Measurements from ENCODE around the gene MAP3K10. TPM values are rescaled to one million over a fixed set of nuclear protein-coding genes. Genes with fewer than 3 reads are reported as not detected.

Gene MAP3K10
- total and polyA plus RNA-seq, 2 of the 13 experiments (the other 11 are each of a cell fraction or from before 2014, with no cell fraction given): 3.4 to 5.0 TPM

DNA sequence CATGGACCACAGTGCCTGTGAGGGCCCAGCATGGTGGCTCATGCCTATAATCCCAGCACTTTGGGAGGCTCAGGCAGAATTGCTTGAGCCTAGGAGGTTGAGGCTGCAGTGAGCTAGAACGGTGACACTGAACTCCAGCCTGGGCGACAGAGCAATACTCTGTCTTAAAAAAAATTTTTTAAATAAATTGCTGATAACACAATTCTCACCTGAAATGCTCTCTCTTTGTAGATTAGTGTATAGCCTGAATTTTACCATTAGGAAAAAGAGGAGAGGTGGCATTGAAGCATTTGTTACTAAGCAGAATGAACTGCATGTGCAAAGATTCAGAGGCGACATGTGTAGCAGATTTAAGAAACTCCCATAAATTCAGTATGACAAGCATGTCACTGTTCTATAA is 29.1 kb upstream of the MAP3K10 start:
- no peaks in the 10 kb centered on the region for H4K20me1 ChIP-seq (ENCODE audit: insufficient read depth, low read length)
- TF ChIP-seq MAFK (conservative IDR thresholded peaks at IDR 0.05 in 1 of 2, IDR thresholded peaks at IDR 0.05 in 1 of 2; ENCODE audit: low read length in 2 of 2) (peak in 1 of 2 experiments; percentile 59; a peak in 2 of 4 replicates), GLI4 (CRISPR knock-in tag; IDR thresholded peaks at IDR 0.05; ENCODE audit: borderline replicate concordance) (no peak)
- no peak overlapping the region for H3K4me3 ChIP-seq (replicated peaks in 1 of 3; ENCODE audit: insufficient read depth in 1 of 3, low read depth in 2 of 3, low read length in 3 of 3)
- H3K79me2 ChIP-seq (ENCODE audit: insufficient read depth, low read length): no peaks in the 10 kb centered on the region
- H3K4me1 ChIP-seq (ENCODE audit: insufficient read depth, low read length): peaks cover 44% of the 10 kb centered on the region
- ChIA-PET POLR2A (no interaction called here), CTCF (ENCODE audit: low intra/inter-chr PET ratio, low total read pairs) (no interaction called here)
- no peak overlapping the region for H2AFZ ChIP-seq (ENCODE audit: low read length)
- no peak for DNase-seq (ENCODE audit: low spot score)
- H3K27ac ChIP-seq (ENCODE audit: extremely low read length, insufficient read depth, low read length): no peak overlapping the region
- no peaks in the 10 kb centered on the region for H3K36me3 ChIP-seq (replicated peaks in 1 of 2; ENCODE audit: control insufficient read depth in 1 of 2, insufficient read depth in 2 of 2, low read length in 2 of 2)
- no peak for ATAC-seq
- no peaks in the 10 kb centered on the region for H3K27me3 ChIP-seq (ENCODE audit: control insufficient read depth in 1 of 2, insufficient read depth in 2 of 2, low read length in 2 of 2)
- no TSS peak for BruUV-seq (replicated peaks)
- no peak overlapping the region for H3K4me2 ChIP-seq (ENCODE audit: low read depth, low read length)
- 70% methylated on average over 3 of the region's 3 CpGs for WGBS (ENCODE audit: low lambda C conversion rate)
- intact Hi-C loops (cut with micrococcal nuclease; ENCODE audit: unreplicated experiment) (no loop called here), in situ Hi-C loops (cut with HindIII; ENCODE audit: extremely low pct_ligation_motif_present, low pct_unique_long_range_greater_than_20kb) (no loop called here)
- FAIRE-seq: no peak
- H3K9me3 ChIP-seq (ENCODE audit: low read length): no peaks in the 10 kb centered on the region
- no peak overlapping the region for H3K9ac ChIP-seq (ENCODE audit: insufficient read depth, low read depth, low read length)

DNA sequence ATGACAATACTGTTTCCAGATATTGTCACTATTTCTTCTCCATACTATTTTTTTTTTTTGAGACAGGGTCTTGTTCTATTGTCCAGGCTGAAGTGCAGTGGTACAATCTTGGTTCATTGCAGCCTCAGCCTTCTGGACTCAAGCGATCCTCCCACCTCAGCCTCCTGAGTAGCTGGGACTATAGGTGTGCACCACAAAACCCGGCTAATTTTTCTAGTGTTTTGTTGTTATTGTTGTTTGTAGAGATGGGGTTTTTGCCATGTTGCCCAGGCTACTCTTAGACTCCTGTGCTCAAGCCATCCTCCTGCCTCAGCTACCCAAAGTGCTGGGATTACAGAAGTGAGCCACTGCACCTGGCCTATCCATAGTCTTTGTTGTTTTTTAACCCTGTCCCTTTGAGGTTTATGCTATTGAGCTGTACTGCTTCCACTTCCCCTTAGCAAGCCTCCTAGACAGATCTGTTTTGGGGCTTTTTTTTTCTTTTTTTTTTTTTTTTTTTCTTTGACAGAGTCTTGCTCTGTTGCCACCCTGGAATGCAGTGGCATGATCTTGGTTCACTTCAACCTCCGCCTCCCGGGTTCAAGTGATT is 27.6 kb upstream of the MAP3K10 start:
- intact Hi-C loops (cut with micrococcal nuclease; ENCODE audit: unreplicated experiment): no loop called here
- no peak overlapping the region for H3K9ac ChIP-seq (ENCODE audit: insufficient read depth, low read depth, low read length)
- ChIA-PET CTCF (ENCODE audit: low intra/inter-chr PET ratio, low total read pairs) (no interaction called here), POLR2A (no interaction called here)
- FAIRE-seq (no peak), ATAC-seq (no peak), DNase-seq (ENCODE audit: low spot score) (no peak)
- H3K9me3 ChIP-seq (ENCODE audit: low read length): no peaks in the 10 kb centered on the region
- in situ Hi-C loops (cut with HindIII; ENCODE audit: extremely low pct_ligation_motif_present, low pct_unique_long_range_greater_than_20kb): no loop called here
- H3K27me3 ChIP-seq (ENCODE audit: control insufficient read depth in 1 of 2, insufficient read depth in 2 of 2, low read length in 2 of 2): no peaks in the 10 kb centered on the region
- H3K4me3 ChIP-seq (replicated peaks in 1 of 3; ENCODE audit: insufficient read depth in 1 of 3, low read depth in 2 of 3, low read length in 3 of 3): no peak overlapping the region
- TF ChIP-seq, protein P1, sequence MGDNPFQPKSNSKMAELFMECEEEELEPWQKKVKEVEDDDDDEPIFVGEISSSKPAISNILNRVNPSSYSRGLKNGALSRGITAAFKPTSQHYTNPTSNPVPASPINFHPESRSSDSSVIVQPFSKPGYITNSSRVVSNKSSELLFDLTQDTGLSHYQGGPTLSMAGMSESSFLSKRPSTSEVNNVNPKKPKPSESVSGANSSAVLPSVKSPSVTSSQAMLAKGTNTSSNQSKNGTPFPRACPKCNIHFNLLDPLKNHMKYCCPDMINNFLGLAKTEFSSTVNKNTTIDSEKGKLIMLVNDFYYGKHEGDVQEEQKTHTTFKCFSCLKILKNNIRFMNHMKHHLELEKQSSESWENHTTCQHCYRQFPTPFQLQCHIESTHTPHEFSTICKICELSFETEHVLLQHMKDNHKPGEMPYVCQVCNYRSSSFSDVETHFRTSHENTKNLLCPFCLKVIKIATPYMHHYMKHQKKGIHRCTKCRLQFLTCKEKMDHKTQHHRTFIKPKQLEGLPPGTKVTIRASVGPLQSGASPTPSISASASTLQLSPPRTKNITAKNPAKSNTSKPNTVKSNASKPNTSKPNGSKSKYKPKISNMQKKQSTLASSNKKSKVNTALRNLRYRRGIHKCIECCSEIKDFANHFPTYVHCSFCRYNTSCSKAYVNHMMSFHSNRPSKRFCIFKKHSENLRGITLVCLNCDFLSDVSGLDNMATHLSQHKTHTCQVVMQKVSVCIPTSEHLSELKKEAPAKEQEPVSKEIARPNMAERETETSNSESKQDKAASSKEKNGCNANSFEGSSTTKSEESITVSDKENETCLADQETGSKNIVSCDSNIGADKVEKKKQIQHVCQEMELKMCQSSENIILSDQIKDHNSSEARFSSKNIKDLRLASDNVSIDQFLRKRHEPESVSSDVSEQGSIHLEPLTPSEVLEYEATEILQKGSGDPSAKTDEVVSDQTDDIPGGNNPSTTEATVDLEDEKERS (CRISPR knock-in tag; IDR thresholded peaks at IDR 0.05): no peak
- TF ChIP-seq ZNF17 (CRISPR knock-in tag; IDR thresholded peaks at IDR 0.05): no peak
- TF ChIP-seq ZNF138 (CRISPR knock-in tag; IDR thresholded peaks at IDR 0.05; ENCODE audit: low read depth): no peak
- H3K27ac ChIP-seq (ENCODE audit: extremely low read length, insufficient read depth, low read length): no peak overlapping the region
- BruUV-seq (replicated peaks): no TSS peak
- H2AFZ ChIP-seq (ENCODE audit: low read length): no peak overlapping the region
- H4K20me1 ChIP-seq (ENCODE audit: insufficient read depth, low read length): no peaks in the 10 kb centered on the region
- H3K36me3 ChIP-seq (replicated peaks in 1 of 2; ENCODE audit: control insufficient read depth in 1 of 2, insufficient read depth in 2 of 2, low read length in 2 of 2): no peaks in the 10 kb centered on the region
- 51% methylated on average over 4 of the region's 4 CpGs for WGBS (ENCODE audit: low lambda C conversion rate)
- H3K4me1 ChIP-seq (ENCODE audit: insufficient read depth, low read length): peaks cover 29% of the 10 kb centered on the region
- no peaks in the 10 kb centered on the region for H3K79me2 ChIP-seq (ENCODE audit: insufficient read depth, low read length)
- H3K4me2 ChIP-seq (ENCODE audit: low read depth, low read length): no peak overlapping the region

All from HepG2 (cell line).